ENCODE results near the gene GPR149. TPM values are rescaled to one million over a fixed set of nuclear protein-coding genes. Genes with fewer than 3 reads are reported as not detected.

Gene GPR149
- total RNA-seq, 1 donor = not detected

- TF ChIP-seq, protein P1, sequence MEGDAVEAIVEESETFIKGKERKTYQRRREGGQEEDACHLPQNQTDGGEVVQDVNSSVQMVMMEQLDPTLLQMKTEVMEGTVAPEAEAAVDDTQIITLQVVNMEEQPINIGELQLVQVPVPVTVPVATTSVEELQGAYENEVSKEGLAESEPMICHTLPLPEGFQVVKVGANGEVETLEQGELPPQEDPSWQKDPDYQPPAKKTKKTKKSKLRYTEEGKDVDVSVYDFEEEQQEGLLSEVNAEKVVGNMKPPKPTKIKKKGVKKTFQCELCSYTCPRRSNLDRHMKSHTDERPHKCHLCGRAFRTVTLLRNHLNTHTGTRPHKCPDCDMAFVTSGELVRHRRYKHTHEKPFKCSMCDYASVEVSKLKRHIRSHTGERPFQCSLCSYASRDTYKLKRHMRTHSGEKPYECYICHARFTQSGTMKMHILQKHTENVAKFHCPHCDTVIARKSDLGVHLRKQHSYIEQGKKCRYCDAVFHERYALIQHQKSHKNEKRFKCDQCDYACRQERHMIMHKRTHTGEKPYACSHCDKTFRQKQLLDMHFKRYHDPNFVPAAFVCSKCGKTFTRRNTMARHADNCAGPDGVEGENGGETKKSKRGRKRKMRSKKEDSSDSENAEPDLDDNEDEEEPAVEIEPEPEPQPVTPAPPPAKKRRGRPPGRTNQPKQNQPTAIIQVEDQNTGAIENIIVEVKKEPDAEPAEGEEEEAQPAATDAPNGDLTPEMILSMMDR (IDR thresholded peaks at IDR 0.05; ENCODE audit: insufficient read depth, low read depth, low read length) = no peak
- DNase-seq (ENCODE audit: low read depth) = no peak
Measured at GRCh38 chr3:154345422-154346122, 84.4 kb downstream of the GPR149 start.

DNA sequence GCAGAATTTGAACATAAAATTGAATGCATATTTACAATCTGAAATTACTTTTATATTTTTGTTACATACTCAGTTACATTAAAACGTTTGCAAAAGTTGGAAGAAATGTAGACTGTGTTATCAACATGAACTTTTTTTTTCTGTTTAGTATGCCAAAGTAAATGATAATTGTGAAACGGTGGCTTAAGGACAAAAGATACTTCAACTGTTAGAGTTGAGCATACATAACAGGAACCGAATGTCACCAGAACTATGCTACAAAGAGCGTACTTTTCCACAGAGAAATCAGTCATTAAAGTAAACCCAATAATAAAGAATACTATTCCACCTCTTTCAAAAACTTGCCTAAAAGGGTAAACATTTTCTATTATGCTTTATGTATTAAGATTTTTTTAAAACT is 91.4 kb downstream of the GPR149 start:
- TF ChIP-seq, protein P1 (IDR thresholded peaks at IDR 0.05; ENCODE audit: insufficient read depth, low read depth, low read length) = no peak
- H3K4me3 ChIP-seq (ENCODE audit: low read depth, low read length) = no peak overlapping the region
- no peak for DNase-seq (ENCODE audit: low read depth)

More at GRCh38 chr3:154345422-154346122, 84.4 kb downstream of the GPR149 start:
- H3K4me3 ChIP-seq (ENCODE audit: low read depth, low read length) = no peak overlapping the region

- TF ChIP-seq, protein P1 (IDR thresholded peaks at IDR 0.05; ENCODE audit: insufficient read depth, low read depth, low read length) = no peak
- no peak overlapping the region for H3K4me3 ChIP-seq (ENCODE audit: low read depth, low read length)
- DNase-seq (ENCODE audit: low read depth) = no peak
Measured at GRCh38 chr3:154338008-154338407, 92.0 kb downstream of the GPR149 start.

GRCh38 chr3:154334973-154335420 is 95.0 kb downstream of the GPR149 start:
- peak; percentile 56 for DNase-seq (ENCODE audit: low read depth)
- TF ChIP-seq, protein P1 (IDR thresholded peaks at IDR 0.05; ENCODE audit: insufficient read depth, low read depth, low read length) = peak; percentile 54
- no peak overlapping the region for H3K4me3 ChIP-seq (ENCODE audit: low read depth, low read length)

- no peak overlapping the region for H3K4me3 ChIP-seq (ENCODE audit: low read depth, low read length)
- DNase-seq (ENCODE audit: low read depth) = no peak
- TF ChIP-seq, protein P1 (IDR thresholded peaks at IDR 0.05; ENCODE audit: insufficient read depth, low read depth, low read length) = no peak
Measured at GRCh38 chr3:154327871-154328270, 102.1 kb downstream of the GPR149 start.

DNA sequence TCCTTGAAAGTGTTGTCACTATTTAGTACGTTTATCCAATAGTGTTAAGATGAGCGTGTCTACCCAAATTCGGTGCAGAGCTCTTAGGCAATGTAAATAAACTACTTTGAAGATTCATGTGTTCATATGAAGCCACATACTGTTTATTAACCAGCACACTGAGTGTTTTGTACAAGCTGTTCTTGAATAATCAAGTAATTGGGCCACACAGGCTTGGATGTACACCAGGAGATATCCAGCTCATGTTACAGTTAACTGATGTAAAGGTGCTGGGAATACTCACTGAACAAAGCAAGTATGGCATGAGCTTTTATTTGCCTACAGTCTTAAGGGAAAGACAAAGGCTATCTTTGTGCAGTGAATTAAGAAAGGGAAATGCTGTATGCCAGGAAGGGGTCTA is 105.1 kb downstream of the GPR149 start:
- no peak for DNase-seq (ENCODE audit: low read depth)
- TF ChIP-seq, protein P1 (IDR thresholded peaks at IDR 0.05; ENCODE audit: insufficient read depth, low read depth, low read length) = no peak

More for the DNA sequence above, 105.1 kb downstream of the GPR149 start:
- peak overlapping the region; percentile 68 for H3K4me3 ChIP-seq (ENCODE audit: low read depth, low read length)

Measured in fibroblast of villous mesenchyme (primary cell).